C4-2B (cell line): ENCODE measurements around the gene PGA5.

Experiments used
- CTCF ChIP-seq: fragments of 450-650 bp; conservative IDR thresholded peaks from 2 replicates; pipeline ENCODE4 v1.5.1; 2017; ENCODE audit warnings: mild to moderate bottlenecking
- ZFX ChIP-seq: fragments of 450-650 bp; IDR thresholded peaks from 2 replicates; pipeline ENCODE4 v1.6.1; 2017

- TF ChIP-seq CTCF (no peak), ZFX (no peak)
Observed at GRCh38 chr11:61290905-61291690, 50.1 kb downstream of the PGA5 start.
